HG03354 (cell line): Measurements from ENCODE around the gene MRPL10.
"Not testable (repeated sequence)": the region's sequence is repeated elsewhere in the genome, so short reads cannot be mapped to it uniquely, and the experiment has no call there.

ENCODE experiments used
- ATAC-seq: cut with Tn5 transposase; IDR thresholded peaks from one replicate; pipeline ENCODE4 v1.9.1; 2021; ENCODE audit warnings: mild to moderate bottlenecking; ENCODE audit not compliant: unreplicated experiment, poor library complexity, severe bottlenecking

Gene MRPL10

DNA sequence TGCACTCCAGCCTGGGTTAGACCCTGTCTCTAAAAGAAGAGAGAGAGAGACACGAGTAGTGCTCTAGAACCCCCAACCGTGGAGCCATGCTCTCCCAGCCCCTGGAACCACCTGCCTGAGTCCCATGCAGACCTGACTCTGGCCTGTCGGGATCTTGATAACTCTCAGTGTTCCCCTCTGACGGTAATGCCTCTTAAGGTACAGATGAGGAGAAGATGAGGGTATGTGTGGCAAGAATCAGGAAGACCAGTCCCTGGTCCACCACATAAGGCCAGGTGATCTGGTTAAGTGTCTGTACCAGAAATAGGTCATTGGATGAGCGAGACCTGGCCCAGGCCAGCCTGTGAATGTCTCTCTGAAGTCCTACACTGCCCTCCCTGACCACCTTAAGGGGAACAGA, 28.1 kb downstream of the MRPL10 start:
- no peak for ATAC-seq

DNA sequence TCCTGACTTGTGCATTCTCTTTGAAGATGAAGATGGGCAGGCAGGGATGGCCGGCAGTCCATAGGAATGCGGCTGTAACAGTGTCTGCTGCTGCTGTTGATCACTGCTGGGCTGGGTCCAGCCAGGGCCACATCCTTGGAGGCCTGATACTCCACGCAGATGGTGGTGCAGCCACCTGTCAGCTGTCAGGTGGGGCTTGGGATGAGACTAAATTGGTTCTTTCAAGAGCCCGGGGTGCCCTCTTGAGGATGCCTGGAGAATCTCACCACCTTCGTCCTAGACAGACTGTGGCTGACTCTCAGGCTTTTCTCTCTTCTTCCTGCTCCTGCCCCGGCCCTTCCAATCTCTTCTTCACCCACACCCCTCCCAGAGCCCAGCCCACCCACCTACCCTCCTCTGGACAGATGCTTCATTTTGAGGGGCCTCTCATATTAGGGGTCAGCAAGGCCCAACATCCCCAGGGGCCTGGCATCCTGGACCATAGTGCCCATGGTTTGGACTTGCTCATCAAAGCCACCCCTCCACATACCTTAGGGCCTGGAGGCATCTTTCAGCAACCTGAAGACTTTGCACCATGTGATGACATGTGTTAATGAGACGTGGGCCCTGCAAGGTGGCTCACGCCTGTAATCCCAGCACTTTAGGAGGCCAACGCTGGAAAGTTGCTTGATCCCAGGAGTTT, 28.9 kb downstream of the MRPL10 start:
- ATAC-seq = no peak

DNA sequence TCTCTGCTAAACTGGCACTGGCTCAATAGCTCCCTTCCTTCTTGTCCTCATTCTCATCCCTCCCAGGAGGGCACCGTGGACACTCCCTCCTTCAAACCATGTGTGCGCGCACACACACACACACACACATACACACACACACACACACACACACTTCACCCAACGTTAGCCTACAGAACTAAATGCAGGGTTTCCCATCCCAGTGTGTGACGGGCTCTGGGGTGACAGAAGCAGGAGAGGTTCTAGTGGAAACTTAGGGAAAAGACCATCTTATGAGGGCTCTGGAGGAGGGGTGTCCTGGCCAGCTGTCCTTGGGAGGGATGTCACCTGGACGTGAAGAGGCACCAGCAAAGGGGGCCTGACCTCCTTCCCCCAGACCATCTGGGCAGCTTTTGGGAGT, 29.4 kb downstream of the MRPL10 start:
- no peak for ATAC-seq

DNA sequence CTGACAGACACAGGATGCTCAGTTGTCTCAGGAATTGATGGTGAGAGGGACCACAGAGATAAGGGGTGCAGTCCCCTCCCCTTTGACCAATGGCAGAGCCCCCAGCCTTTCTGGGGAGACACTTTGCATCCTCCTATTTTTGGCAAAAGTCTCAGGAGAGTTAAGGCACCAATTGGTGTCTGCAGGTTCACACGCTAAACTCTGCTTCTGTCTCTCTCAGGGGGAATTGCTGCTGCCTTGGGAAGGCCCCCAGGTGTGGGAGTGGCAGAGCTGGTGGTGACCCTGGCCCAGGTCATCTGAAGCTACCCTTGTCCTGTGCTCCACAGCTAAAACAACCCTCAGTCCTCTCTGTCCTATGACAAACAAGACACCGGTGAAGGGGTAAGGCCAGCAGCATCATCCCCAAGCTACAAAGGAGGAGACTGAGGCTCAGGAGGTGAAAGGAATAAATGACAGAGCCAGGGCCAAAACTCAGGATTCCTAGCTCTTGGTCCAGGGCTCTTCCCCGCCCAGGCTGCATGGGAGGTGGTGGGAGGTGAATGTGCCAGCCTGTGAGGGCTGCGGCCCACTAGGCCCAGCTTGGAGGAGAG, 30.1 kb downstream of the MRPL10 start:
- ATAC-seq = no peak

DNA sequence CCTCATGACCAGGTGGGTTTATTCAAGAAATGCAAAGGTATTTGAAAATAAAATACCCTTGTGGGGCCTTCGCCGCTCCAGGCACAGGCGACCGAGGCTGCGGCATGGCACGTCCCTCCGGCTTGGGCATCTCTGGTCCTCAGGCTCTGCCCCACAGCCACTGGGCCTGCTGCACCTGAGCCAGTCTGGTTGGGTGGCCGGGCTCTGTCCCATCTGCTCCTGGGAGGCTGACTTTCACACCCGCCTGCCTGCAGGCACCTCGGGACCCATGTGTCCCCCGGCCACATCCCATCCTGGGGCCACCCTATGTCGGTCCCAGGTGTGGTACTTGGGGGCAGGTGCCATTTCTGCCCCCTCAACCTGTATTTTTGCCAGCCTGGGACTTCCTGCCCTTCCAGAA, 30.7 kb downstream of the MRPL10 start:
- no peak for ATAC-seq

DNA sequence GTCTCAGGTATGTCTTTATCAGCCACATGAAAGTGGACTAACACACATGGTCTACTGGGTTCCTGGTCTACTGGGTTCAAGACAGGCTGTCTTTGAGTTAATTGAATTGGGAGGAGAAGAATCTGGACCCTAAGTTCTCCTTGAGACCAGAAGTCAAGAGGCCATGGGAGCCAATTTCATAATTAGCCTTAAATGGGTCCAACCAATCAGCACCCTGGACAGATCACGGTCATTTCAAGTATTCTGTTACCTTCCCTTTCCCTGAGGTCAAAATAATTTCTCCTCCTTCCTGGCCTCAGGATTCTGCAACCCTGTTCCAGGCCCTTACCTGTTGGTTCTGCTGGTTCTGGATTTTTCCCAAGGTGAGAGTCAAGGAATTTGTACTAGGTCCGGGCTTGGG, 33.5 kb downstream of the MRPL10 start:
- ATAC-seq = no peak

DNA sequence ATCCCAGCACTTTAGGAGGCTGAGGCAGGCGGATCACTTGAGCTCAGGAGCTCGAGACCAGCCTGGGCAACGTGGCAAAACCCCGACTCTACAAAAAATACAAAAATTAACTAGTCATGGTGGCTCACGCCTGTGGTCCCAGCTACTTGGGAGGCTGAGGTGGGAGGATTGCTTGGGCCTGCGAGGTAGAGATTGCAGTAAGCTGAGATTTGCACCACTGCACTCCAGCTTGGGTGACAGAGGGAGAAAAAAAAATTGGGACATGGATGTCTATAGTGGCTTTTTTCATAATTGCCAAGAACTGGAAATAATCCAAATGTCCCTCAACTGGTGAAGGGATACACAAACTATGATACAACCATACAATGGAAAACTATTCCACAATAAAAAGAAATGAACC, 38.4 kb downstream of the MRPL10 start:
- ATAC-seq = no peak

DNA sequence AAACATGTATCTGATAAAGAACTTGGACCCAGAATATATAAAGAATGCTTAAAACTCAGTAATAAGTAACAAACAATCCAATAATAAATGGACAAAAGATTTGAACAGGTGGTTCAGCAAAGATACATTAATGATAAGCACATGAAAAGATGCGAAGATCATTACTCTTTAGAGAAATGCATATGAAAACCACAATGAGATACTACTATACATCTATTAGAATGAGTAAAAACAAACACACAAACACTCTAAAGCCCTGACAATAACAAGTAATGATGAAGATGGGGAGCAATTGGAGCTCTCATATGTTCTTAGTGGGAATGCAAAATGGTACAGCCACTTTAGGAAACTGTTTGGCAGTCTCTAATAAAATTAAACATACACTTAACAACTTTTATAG, 38.9 kb downstream of the MRPL10 start:
- ATAC-seq = no peak

DNA sequence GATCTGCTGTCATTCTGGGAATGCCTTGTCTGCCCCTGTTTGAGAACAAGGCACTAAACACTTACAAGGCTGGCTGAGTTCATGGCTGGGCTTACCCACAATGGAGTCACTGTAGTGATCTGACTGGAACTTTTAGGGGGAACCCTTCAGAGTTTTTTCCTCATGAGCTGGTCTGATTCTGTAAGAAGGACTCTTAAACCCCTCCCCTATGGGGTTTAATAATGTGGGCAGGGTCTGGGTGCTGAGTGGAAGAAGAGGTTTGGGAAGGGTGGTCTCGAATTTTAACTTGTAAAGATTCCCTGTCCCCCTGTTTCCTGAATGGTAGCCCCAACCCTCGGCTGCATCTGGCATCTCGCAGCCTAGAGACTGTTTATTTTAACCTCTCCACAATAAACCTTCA, 40.3 kb downstream of the MRPL10 start:
- ATAC-seq = no peak

DNA sequence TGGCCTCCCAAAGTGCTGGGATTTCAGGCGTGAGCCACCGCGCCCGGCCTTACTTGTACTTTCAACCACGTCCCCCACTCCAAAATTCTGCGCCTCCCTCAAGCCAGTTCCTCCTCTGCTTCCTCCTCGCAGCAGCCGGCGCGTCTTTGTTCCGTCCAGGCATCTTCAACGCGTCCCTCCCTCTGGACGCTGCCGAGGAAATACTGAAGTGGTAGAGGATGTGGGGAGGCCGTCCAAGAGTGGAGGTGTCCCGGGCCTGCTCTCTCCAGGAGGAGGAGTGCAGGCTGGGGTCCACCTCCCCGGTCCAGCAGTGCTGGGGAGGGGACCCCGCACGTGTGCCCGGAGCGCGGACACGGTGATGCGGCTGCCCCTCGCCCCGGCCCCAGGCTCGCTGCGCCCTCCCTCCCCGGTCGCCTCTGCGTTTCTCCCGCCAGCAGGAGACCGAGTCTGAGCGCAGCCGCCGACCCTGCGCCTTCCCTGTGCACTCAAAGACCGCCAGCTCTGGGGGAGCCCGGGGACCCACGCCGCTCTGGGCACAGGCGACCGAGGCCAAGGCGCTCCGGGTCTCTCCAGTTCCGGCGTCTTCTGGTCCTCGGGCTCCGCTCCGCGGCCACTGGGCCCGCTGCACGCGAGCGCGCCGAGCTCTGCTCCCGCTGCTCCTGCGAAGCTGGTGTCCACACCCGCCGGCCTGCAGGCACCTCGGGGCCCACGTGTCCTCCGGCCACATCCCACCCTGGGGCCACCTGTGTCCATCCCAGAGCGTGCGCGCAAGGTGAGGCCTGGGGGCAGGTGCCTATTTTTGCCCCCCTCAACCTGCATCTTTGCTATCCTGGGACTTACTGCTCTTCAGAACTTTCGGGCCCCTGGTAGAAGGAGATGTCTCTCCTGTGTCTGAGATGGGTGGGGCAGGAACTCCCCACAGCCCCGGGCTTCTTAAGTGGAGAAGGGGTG, 41.5 kb downstream of the MRPL10 start:
- no peak for ATAC-seq

DNA sequence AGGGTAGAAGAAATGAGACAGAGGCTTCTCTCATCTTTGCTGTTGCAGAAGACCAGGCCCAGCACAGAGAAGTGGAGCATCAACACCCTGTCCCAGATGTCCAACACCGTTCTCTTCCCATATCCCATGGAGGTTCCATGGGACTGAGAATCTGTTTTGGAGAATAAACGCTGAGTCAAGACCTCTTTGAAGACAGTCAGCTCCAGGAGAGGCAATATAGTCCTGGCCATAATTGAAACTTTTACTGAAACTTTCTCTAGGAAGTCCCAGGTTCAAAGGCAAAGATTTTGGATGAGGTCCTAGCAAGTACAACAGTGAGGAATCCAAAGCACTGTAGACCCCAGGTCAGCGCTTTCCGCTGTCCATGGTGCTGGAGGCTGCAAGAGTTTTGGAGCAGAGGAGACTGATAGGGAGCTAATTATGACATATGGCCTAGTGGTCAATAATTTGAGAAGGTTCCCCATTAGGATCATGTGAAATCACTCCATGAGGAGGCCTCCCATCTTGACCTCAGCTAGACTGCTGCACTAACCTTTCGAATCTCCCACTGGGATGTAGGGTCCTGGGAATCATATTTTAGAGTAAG, 45.7 kb downstream of the MRPL10 start:
- no peak for ATAC-seq

DNA sequence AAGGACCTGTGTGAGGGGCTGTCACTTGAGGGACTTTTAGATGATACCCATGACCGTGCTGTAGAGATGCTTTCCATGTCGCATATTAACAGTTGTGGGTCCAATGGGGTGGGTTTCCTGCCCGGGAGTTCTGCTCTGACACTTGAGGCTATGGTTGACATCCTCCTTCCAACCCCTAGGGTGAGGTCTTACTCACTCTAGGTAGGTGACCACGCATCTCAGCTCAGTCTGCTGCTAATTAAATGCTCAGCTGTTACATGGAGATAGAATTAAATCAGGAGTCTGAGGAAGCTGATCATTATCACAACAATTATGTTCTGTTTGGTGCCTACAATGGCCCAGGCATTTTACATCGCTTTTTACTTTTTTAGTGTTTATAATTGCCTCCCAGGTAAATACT, 49.9 kb downstream of the MRPL10 start:
- ATAC-seq = no peak

DNA sequence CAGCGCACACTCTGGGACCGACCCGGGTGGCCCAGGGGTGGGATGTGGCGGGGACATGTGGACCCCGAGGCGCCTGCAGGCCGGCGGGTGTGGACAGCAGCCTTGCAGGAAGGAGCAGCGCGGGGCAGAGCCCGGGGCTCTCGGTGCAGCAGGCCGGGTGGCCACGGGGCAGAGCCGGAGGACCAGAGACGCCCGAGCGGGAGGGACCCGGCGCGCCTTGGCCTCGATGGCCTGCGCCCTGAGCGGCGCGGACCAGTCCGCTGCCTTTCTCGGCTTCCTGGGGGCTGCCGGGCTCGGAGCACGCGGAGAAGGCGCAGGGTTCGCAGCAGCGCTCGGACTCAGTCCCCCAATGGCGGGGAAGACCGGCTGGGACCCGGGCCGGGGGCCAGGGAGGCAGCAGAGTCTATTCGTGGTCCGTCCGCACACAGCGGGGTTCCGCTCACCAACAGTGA, 53.1 kb downstream of the MRPL10 start:
- ATAC-seq = no peak

DNA sequence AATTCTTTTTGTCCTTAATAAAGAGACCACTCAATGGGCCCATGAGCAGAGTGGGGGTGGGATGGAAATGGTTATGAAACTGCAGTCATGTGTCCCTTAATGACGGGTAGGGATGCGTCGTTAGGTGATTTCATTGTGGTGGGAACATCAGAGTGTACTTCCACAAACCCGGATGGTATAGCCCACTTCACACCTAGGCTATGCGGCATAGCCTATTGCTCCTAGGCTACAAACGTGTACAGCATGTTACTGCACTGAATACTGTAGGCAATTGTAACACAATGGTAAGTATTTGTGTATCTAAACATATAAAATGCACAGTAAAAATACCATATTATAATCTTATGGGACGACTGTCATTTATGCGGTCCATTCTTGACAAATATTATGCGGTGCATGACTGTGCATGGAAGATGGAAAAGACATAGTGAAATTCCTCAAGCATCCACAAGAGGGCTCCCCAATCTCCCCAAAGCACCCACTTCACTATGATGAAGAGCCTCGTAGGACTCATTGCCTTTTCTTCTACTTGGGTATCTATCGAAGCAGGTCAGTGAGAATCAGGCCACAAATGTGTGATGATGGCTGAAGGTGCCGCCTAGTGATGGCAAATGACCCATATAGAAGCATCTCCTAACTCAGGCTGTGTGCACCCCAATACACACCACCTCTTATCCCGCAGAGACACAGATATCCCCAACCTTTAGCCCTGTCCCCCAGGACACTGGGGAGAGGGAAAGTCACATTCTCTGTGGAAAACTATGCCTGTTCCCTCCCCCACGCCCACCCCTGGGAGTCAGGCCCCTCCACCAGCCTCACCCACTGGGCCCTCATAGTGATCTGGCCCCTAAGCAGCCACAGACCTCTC, 54.8 kb downstream of the MRPL10 start:
- no peak for ATAC-seq

DNA sequence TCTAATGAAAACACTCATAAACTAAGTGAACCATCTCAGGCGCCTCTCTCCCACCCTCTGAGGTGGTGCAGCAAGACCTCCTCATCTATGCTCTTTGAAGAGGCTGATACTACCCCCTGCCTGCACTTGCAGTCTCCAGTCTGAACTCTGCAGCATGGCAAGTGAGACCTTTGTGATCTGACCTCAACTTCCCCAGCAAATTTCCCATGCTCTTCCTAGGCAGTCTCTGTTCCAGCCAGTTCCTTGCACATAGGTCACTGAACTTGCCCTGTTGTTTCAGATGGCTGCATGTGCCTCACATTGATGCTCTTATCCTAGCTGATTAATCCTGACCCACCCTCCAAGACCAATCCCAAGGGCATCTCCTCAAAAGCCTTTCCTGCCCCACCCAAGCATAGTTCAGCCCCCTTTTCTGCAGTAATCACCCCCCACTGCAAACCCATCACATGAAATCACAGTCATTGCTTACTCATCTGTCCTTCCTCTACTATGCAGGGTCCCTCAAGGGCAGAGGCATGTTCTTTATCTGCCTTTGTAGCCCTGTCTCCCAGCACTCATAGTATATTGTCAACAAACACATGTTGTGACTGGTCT, 56.3 kb downstream of the MRPL10 start:
- no peak for ATAC-seq

DNA sequence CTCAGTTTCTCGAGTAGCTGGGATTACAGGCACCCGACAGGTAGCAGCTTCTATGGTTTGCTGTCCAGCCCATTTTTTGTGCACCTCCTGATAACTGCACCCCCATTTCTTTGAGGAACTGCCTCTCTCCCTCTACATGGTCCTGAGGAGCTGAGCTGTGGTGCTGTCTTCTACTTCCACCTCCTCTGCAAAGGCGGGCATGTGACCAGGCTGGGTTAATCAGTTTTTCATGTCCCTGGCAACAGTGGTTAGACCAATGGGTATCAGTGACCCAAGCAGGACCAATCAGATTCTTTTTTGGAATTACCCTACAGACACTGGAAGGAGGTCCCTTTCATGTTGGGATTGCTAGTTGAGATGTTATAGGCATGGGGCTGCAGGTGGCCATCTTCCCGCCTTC, 57.0 kb downstream of the MRPL10 start:
- no peak for ATAC-seq

DNA sequence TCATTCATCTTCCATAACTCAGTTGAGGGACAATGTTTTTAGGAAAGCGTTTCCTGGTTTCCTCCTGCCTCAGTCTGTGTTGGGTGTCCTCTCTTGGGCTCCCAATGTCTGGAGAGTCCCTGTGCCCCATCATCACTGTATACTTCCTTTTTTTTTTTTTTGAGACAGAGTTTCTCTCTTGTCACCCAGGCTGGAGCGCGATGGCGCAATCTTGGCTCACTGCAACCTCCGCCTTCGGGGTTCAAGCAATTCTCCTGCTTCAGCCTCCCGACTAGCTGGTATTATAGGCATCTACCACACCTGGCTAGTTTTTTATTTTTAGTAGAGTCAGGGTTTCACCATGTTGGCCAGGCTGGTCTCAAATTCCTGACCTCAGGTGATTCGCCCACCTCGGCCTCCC, 57.7 kb downstream of the MRPL10 start:
- ATAC-seq = not testable (repeated sequence)
